H9 (cell line): Measurements from ENCODE around the gene CTIF. TPM values are rescaled to one million over a fixed set of nuclear protein-coding genes. Genes with fewer than 3 reads are reported as not detected.

Experiments
- DNase-seq: peaks from one replicate; pipeline ENCODE4 v3.0.0-alpha.2; 2017
- H2AFZ ChIP-seq: one replicate; pipeline ENCODE4 v1.6.1; 2013; ENCODE audit warnings: mild to moderate bottlenecking, low read length, control low read depth, moderate library complexity
- H2AK5ac ChIP-seq: 2 replicates; pipeline ENCODE4 v1.6.1; 2013; ENCODE audit warnings: low read length, control low read depth, mixed read lengths; ENCODE audit not compliant: insufficient read length
- H2BK120ac ChIP-seq: one replicate; pipeline ENCODE4 v1.6.1; 2013; ENCODE audit warnings: low read depth, mild to moderate bottlenecking, low read length, control low read depth, inconsistent platforms; ENCODE audit not compliant: poor library complexity, severe bottlenecking
- H2BK12ac ChIP-seq: 2 replicates; pipeline ENCODE4 v1.6.1; 2013; ENCODE audit warnings: low read length, control low read depth, mixed read lengths, low read depth; ENCODE audit not compliant: insufficient read length
- H2BK15ac ChIP-seq: 2 replicates; pipeline ENCODE4 v1.6.1; 2013; ENCODE audit warnings: low read depth, low read length, control low read depth
- H2BK20ac ChIP-seq: one replicate; pipeline ENCODE4 v1.6.1; 2013; ENCODE audit warnings: low read depth, mild to moderate bottlenecking, low read length, control low read depth, inconsistent platforms; ENCODE audit not compliant: poor library complexity, severe bottlenecking
- H2BK5ac ChIP-seq: 2 replicates; pipeline ENCODE4 v1.6.1; 2013; ENCODE audit warnings: low read length, control low read depth, mixed read lengths; ENCODE audit not compliant: insufficient read length
- H3K14ac ChIP-seq: 2 replicates; pipeline ENCODE4 v1.6.1; 2013; ENCODE audit warnings: low read length, control low read depth; ENCODE audit not compliant: insufficient read depth
- H3K18ac ChIP-seq: 2 replicates; pipeline ENCODE4 v1.6.1; 2013; ENCODE audit warnings: low read depth, mild to moderate bottlenecking, mixed read lengths, low read length, control low read depth; ENCODE audit not compliant: insufficient read length
- H3K23ac ChIP-seq: 2 replicates; pipeline ENCODE4 v1.6.1; 2013; ENCODE audit warnings: low read length, control low read depth, mixed read lengths, low read depth; ENCODE audit not compliant: insufficient read length
- H3K23me2 ChIP-seq: 2 replicates; pipeline ENCODE4 v1.6.1; 2013; ENCODE audit warnings: low read depth, mild to moderate bottlenecking, mixed read lengths, low read length, control low read depth; ENCODE audit not compliant: insufficient read length, poor library complexity, severe bottlenecking
- H3K27ac ChIP-seq: 2 replicates; pipeline ENCODE4 v1.5.1; 2013; ENCODE audit warnings: low read length, control low read depth, mixed read lengths, low read depth; ENCODE audit not compliant: insufficient read length
- H3K27me3 ChIP-seq: 2 replicates; pipeline ENCODE4 v1.6.1; 2013; ENCODE audit warnings: low read length, control low read depth, inconsistent platforms; ENCODE audit not compliant: insufficient read depth
- H3K4ac ChIP-seq: 2 replicates; pipeline ENCODE4 v1.6.1; 2013; ENCODE audit warnings: low read depth, mild to moderate bottlenecking, control low read depth, inconsistent platforms, low read length, moderate library complexity
- H3K4me1 ChIP-seq: 2 replicates; pipeline ENCODE4 v1.6.1; 2013; ENCODE audit warnings: low read length, control low read depth, inconsistent platforms; ENCODE audit not compliant: insufficient read depth
- H3K4me2 ChIP-seq: 2 replicates; pipeline ENCODE4 v1.6.1; 2013; ENCODE audit warnings: low read length, control low read depth, mixed read lengths; ENCODE audit not compliant: insufficient read length, insufficient read depth
- H3K56ac ChIP-seq: 2 replicates; pipeline ENCODE4 v1.6.1; 2013; ENCODE audit warnings: low read depth, mild to moderate bottlenecking, mixed read lengths, low read length, control low read depth; ENCODE audit not compliant: insufficient read length
- H3K79me1 ChIP-seq: 2 replicates; pipeline ENCODE4 v1.6.1; 2013; ENCODE audit warnings: low read depth, mild to moderate bottlenecking, moderate library complexity, low read length, control low read depth, inconsistent platforms; ENCODE audit not compliant: insufficient read depth, poor library complexity, severe bottlenecking
- H3K79me2 ChIP-seq: 2 replicates; pipeline ENCODE4 v1.6.1; 2013; ENCODE audit warnings: low read length, control low read depth, inconsistent platforms; ENCODE audit not compliant: insufficient read depth
- H3K9ac ChIP-seq: 2 replicates; pipeline ENCODE4 v1.6.1; 2013; ENCODE audit warnings: low read length, control low read depth, mixed read lengths; ENCODE audit not compliant: insufficient read length; ENCODE audit errors: extremely low read depth
- H3K9me3 ChIP-seq: one replicate; pipeline ENCODE4 v1.6.1; 2013; ENCODE audit warnings: low read depth, low read length, inconsistent platforms; ENCODE audit not compliant: control insufficient read depth
- H3T11ph ChIP-seq: one replicate; pipeline ENCODE4 v1.6.1; 2013; ENCODE audit warnings: mild to moderate bottlenecking, low read length, control low read depth, inconsistent platforms
- H4K20me1 ChIP-seq: one replicate; pipeline ENCODE4 v1.6.1; 2013; ENCODE audit not compliant: control insufficient read depth, insufficient read length, insufficient read depth
- H4K5ac ChIP-seq: 2 replicates; pipeline ENCODE4 v1.6.1; 2013; ENCODE audit warnings: low read depth, mild to moderate bottlenecking, mixed read lengths, low read length, control low read depth; ENCODE audit not compliant: insufficient read length
- H4K8ac ChIP-seq: replicated peaks from 2 replicates; pipeline ENCODE4 v1.6.1; 2013; ENCODE audit warnings: low read length, control low read depth, mixed read lengths, low read depth; ENCODE audit not compliant: insufficient read length
- H4K91ac ChIP-seq: 2 replicates; pipeline ENCODE4 v1.6.1; 2013; ENCODE audit warnings: low read depth, mild to moderate bottlenecking, moderate library complexity, mixed read lengths, low read length, control low read depth; ENCODE audit not compliant: insufficient read length
- H3K27ac Mint-ChIP-seq, 3 experiments: 2 replicates in 2 of 3; 3 replicates in 1 of 3; pipeline ENCODE4 v1.8.0; 2020 to 2021; ENCODE audit warnings: mixed read lengths in 3 of 3, mild to moderate bottlenecking in 1 of 3, moderate library complexity in 1 of 3
- H3K27me3 Mint-ChIP-seq: 2 replicates; pipeline ENCODE4 v1.8.0; 2021; ENCODE audit warnings: low read depth, mild to moderate bottlenecking, moderate library complexity, mixed read lengths
- H3K36me3 Mint-ChIP-seq, 3 experiments: 2 replicates in 2 of 3; 3 replicates in 1 of 3; pipeline ENCODE4 v1.8.0; 2020 to 2021; ENCODE audit warnings: low read depth in 3 of 3, mixed read lengths in 3 of 3; ENCODE audit not compliant: insufficient read depth in 1 of 3
- H3K4me1 Mint-ChIP-seq, 2 experiments: 2 replicates each; pipeline ENCODE4 v1.8.0; 2020; ENCODE audit warnings: mixed read lengths in 2 of 2
- H3K4me3 Mint-ChIP-seq, 2 experiments: 2 replicates in 1 of 2; 3 replicates in 1 of 2; pipeline ENCODE4 v1.8.0; 2020 to 2021; ENCODE audit warnings: mild to moderate bottlenecking in 2 of 2, mixed read lengths in 2 of 2, moderate library complexity in 1 of 2
- H3K9me3 Mint-ChIP-seq, 2 experiments: 2 replicates in 1 of 2; 3 replicates in 1 of 2; pipeline ENCODE4 v1.8.0; 2020; ENCODE audit warnings: mild to moderate bottlenecking in 2 of 2, mixed read lengths in 2 of 2, moderate library complexity in 1 of 2
- CTCF ChIP-seq: fragments of 200-600 bp; sonication (generic); conservative IDR thresholded peaks from 3 replicates; pipeline ENCODE4 v1.8.0; 2021; ENCODE audit warnings: antibody characterized with exemption, mild to moderate bottlenecking
- WGBS: extraction: QIAGEN DNeasy Blood & Tissue Kit; methylation state at CpG from one replicate; pipeline ENCODE4 v1.1.7; 2013; ENCODE audit warnings: missing lambda C conversion rate, low lambda C conversion rate, mixed read lengths; ENCODE audit not compliant: insufficient read length; ENCODE audit errors: extremely low coverage; 5-methylcytosine and 5-hydroxymethylcytosine counted together
- total RNA-seq: library from RNA; stranded (reverse); gene quantifications from 2 replicates; pipeline ENCODE4 v1.2.1, GENCODE V29; 2021

The CTIF gene
- total RNA-seq, 1 experiment from 2014 or later = 15.8 TPM

GRCh38 chr18:48825101-48825745 lies 286.4 kb downstream of the CTIF start:
- no peaks in the 10 kb centered on the region for H3K23me2 ChIP-seq
- Mint-ChIP-seq H3K4me3 (no peak overlapping the region), H3K27me3 (no peaks in the 10 kb centered on the region; the same call in none of the 2 replicates), H3K36me3 (peaks cover 0 to 9% (median 0%) of the 10 kb centered on the region in 3 experiments; a peak in 4 of 7 replicates), H3K27ac (no peak overlapping the region), H3K9me3 (peaks cover 5 to 8% of the 10 kb centered on the region in 2 experiments; a peak in 3 of 5 replicates), H3K4me1 (peaks cover 39 to 45% of the 10 kb centered on the region in 2 experiments)
- H2BK5ac ChIP-seq = no peak overlapping the region
- no peak overlapping the region for H2BK15ac ChIP-seq
- no peaks in the 10 kb centered on the region for H3K79me2 ChIP-seq
- no peak overlapping the region for H2AFZ ChIP-seq
- H3K4ac ChIP-seq = no peak overlapping the region
- H3K27ac ChIP-seq = no peak overlapping the region
- no CpG with 5 or more reads among the region's 6 CpGs for WGBS
- no peak overlapping the region for H3K23ac ChIP-seq
- no peak overlapping the region for H4K5ac ChIP-seq
- no peaks in the 10 kb centered on the region for H3K9me3 ChIP-seq
- H3K79me1 ChIP-seq = no peaks in the 10 kb centered on the region
- no peak overlapping the region for H2AK5ac ChIP-seq
- H4K8ac ChIP-seq = no peak overlapping the region
- no peak overlapping the region for H3T11ph ChIP-seq
- H3K4me1 ChIP-seq = peaks cover 9% of the 10 kb centered on the region
- H3K27me3 ChIP-seq = no peaks in the 10 kb centered on the region
- H3K4me2 ChIP-seq = no peak overlapping the region
- no peak overlapping the region for H4K91ac ChIP-seq
- H2BK120ac ChIP-seq = no peak overlapping the region
- H3K56ac ChIP-seq = no peak overlapping the region
- no peak overlapping the region for H2BK12ac ChIP-seq
- H4K20me1 ChIP-seq = no peaks in the 10 kb centered on the region
- H3K9ac ChIP-seq = no peak overlapping the region
- no peak overlapping the region for H2BK20ac ChIP-seq
- peak; percentile 14 for DNase-seq
- H3K14ac ChIP-seq = no peak overlapping the region
- H3K18ac ChIP-seq = no peak overlapping the region
- no peak for TF ChIP-seq CTCF
